ENCODE results near the gene LPP. TPM values are rescaled to one million over a fixed set of nuclear protein-coding genes. Genes with fewer than 3 reads are reported as not detected.

The LPP gene, protein sequence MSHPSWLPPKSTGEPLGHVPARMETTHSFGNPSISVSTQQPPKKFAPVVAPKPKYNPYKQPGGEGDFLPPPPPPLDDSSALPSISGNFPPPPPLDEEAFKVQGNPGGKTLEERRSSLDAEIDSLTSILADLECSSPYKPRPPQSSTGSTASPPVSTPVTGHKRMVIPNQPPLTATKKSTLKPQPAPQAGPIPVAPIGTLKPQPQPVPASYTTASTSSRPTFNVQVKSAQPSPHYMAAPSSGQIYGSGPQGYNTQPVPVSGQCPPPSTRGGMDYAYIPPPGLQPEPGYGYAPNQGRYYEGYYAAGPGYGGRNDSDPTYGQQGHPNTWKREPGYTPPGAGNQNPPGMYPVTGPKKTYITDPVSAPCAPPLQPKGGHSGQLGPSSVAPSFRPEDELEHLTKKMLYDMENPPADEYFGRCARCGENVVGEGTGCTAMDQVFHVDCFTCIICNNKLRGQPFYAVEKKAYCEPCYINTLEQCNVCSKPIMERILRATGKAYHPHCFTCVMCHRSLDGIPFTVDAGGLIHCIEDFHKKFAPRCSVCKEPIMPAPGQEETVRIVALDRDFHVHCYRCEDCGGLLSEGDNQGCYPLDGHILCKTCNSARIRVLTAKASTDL
- 1,000 to 10,000 TPM; 1,568 to 1,607 TPM for total RNA-seq

DNA sequence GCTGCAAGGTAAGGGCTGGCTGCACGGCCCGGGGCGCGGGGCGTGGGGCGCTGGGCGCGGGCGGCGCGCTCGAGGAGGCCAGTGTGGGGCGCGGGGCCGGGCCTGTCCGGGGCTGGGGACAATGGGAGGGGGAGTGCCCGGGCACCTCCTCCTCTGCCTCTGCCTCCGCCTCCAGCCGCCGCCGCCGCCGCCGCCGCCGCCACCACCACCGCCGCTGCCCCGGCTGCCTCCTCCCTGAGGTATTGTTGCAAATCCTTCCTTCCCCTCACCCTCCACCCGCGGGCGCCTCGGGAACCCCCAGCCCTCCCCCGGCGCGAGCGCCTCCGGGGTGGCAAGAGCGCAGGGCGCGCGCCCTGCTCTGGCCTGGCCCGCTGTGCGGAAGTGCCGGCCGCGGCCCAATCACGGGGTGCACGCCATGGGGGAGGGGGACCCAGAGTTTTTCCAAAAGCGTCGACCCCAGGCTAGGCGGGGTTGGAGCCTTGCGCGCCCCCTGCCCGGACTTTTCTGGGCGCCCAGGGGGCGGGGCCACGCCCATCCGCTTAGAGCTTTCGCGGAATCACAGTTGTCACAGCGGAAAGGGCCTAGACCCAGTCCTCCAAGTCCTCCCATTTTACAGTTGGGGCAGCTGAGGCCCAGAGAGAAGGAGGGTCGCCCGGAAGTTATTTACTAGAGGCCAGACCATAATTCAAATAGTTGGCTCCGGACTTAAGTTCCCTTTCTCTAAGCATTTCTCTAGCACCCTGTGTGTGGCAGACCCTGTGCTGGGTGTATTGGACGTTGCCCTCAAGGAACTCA lies at the start of gene LPP:
Gene LPP, plus strand, starts transcription at position 144 of the 795 bp plus-strand sequence. CDS start 251,964 bp downstream, outside the sequence.
- Histone ChIP-seq H3K4me1 (ENCODE audit: control insufficient read depth in 1 of 2, low read depth in 2 of 2) (peaks cover 31 to 61% of the 10 kb centered on the region in 2 donors), H3K27me3 (replicated peaks; ENCODE audit: insufficient read depth) (no peaks in the 10 kb centered on the region), H3K27ac (peak within 1 kb of the TSS; percentile 97 to 100), H3K36me3 (no peaks in the 10 kb centered on the region), H3K9me3 (no peaks in the 10 kb centered on the region), H3K4me3 (peak within 1 kb of the TSS; percentile 91)
- TF ChIP-seq, protein P1, sequence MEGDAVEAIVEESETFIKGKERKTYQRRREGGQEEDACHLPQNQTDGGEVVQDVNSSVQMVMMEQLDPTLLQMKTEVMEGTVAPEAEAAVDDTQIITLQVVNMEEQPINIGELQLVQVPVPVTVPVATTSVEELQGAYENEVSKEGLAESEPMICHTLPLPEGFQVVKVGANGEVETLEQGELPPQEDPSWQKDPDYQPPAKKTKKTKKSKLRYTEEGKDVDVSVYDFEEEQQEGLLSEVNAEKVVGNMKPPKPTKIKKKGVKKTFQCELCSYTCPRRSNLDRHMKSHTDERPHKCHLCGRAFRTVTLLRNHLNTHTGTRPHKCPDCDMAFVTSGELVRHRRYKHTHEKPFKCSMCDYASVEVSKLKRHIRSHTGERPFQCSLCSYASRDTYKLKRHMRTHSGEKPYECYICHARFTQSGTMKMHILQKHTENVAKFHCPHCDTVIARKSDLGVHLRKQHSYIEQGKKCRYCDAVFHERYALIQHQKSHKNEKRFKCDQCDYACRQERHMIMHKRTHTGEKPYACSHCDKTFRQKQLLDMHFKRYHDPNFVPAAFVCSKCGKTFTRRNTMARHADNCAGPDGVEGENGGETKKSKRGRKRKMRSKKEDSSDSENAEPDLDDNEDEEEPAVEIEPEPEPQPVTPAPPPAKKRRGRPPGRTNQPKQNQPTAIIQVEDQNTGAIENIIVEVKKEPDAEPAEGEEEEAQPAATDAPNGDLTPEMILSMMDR (IDR thresholded peaks at IDR 0.05), result no peak
- DNase-seq (ENCODE audit: low spot score), result peak; percentile 52
- ATAC-seq (ENCODE audit: insufficient number of reproducible peaks, low FRiP score, low read depth), result peak; percentile 43

DNA sequence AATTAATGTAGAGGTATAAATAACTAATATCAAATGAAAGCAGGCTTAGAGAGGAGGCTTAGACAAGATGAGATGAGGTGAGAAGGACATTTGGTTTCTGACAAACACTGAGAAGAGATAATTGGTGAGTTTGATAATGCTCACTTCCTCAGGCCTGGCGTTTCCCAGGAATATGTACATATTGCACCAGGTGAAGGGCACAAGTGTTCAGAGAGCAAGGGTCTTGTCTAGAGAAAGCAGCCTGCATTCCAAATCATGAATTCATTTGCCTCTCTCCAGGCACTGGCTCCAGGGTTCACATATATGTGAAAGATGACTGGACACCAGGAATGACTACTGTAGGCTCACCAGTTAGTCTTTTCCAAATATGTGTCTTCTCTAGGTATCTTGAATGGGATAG lies 48.0 kb upstream of the LPP start:
- no peak for DNase-seq (ENCODE audit: low spot score)
- no peak overlapping the region for H3K27ac ChIP-seq
- ATAC-seq (ENCODE audit: insufficient number of reproducible peaks, low FRiP score, low read depth), result no peak
- TF ChIP-seq, protein P1 (IDR thresholded peaks at IDR 0.05), result no peak
- H3K36me3 ChIP-seq, result no peaks in the 10 kb centered on the region
- no peaks in the 10 kb centered on the region for H3K9me3 ChIP-seq
- H3K4me1 ChIP-seq (ENCODE audit: control insufficient read depth in 1 of 2, low read depth in 2 of 2), result no peaks in the 10 kb centered on the region
- no peaks in the 10 kb centered on the region for H3K27me3 ChIP-seq (replicated peaks; ENCODE audit: insufficient read depth)
- H3K4me3 ChIP-seq, result no peak overlapping the region

DNA sequence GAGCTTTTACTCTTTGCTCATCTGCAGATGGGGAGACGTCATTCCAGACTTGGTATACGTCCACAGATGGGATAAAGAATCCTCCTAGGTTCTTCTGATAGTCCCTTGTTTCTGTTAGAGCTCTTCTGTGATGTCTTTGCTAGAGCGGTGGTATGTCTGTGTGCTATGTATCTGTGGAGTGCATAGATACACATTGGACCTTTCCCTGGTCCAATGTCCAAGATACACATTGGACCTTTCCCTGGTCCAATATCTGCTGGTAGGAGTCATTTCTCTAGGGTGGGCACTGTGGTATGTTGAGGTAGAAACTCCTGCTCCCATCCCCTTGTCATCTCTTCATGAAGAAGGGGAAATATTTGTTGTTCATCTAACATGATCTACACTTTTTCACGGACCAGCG lies 47.5 kb upstream of the LPP start:
- no peaks in the 10 kb centered on the region for H3K9me3 ChIP-seq
- no peaks in the 10 kb centered on the region for H3K4me1 ChIP-seq (ENCODE audit: control insufficient read depth in 1 of 2, low read depth in 2 of 2)
- no peak overlapping the region for H3K4me3 ChIP-seq
- no peaks in the 10 kb centered on the region for H3K36me3 ChIP-seq
- DNase-seq (ENCODE audit: low spot score) (no peak), ATAC-seq (ENCODE audit: insufficient number of reproducible peaks, low FRiP score, low read depth) (no peak)
- H3K27ac ChIP-seq, result no peak overlapping the region
- TF ChIP-seq, protein P1 (IDR thresholded peaks at IDR 0.05), result no peak
- H3K27me3 ChIP-seq (replicated peaks; ENCODE audit: insufficient read depth), result no peaks in the 10 kb centered on the region

DNA sequence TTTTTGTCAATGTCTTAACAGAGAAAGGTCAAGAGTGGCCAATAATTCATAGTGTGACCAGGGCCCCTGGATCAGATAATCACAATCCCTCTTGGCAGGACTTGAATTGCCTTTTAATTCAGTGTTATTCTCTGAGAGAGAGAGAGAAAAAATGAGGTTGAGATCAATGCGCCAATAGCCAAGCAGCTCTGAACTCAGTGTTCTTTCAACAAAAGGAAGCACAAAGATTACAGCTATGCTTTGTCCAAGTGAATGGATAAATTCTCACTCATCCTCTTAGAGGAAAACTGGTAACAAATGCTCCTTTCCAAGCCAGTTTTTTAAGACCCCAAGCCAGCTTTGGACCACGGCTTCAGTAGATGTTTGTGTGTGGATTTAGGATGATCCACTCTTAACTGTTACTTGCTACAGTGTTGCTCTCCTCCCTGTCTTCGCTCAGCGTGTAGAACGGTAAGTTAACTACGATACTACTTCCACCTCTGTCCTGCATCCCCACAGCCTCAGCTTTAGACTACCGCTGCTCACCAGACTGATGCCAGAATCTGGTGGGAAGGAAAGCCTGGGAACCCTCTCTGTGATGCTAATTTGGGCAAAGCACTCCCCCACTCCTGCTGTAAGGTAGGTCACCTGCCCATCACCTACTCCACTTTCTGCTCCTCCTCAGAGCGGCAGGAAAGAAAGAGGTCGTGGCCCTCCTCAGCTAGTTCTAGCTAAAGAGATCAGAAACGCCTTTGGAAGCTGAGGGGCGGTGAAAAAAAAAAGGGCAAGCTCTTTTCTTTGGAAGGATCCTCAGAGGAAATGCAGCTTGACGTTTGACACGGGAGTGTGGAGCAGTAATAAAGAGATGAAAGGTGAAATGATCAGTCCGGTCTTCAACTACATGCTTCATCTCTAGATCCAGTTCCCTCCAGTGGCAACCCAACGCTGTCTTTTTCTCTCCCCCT lies 46.8 kb upstream of the LPP start:
- no peak for DNase-seq (ENCODE audit: low spot score)
- no peak overlapping the region for H3K4me3 ChIP-seq
- TF ChIP-seq, protein P1 (IDR thresholded peaks at IDR 0.05), result no peak
- H3K27me3 ChIP-seq (replicated peaks; ENCODE audit: insufficient read depth), result no peaks in the 10 kb centered on the region
- no peak overlapping the region for H3K27ac ChIP-seq
- H3K9me3 ChIP-seq, result no peaks in the 10 kb centered on the region
- no peaks in the 10 kb centered on the region for H3K4me1 ChIP-seq (ENCODE audit: control insufficient read depth in 1 of 2, low read depth in 2 of 2)
- no peak for ATAC-seq (ENCODE audit: insufficient number of reproducible peaks, low FRiP score, low read depth)
- no peaks in the 10 kb centered on the region for H3K36me3 ChIP-seq
